ENCODE results near the gene TWIST2.

Gene TWIST2

DNA sequence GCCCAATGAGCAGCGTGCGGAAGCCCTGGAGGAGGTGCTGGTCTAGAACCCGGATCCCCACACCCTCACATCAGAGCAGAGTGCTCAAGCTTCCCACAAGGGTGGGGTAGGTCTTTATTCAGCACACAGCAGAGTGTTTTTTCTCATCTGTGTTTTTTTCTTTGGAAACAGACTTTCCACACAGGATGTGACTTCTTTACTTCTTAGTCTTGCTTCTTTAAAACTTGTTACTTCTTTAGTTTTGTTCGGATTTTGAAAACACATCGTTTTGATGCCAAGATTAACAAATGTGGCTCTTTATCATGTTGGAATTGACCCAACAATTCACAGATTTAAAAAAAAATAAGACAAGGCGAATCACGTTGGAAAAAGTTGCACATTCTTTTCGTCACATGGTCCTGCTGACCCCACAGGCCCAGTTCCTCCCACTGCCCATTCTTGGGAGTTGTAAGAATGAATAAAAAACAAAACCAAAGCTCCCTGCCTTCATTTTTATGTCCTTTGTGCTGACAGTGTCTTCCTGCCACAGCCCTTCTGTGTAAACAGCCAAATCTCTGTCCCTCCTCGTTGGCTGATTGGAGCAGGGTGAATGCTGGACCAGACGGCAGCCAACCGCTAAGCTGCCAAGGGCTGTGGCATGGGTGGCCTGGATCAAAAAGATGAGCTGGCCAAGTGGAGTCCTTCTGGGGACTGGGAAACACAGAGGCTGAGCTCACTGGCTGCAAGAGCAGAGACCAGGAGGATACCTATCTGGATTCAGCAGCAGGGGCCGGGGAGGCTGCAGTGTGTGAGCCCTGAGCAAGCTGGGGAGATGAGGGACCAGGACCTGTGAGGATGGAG lies 81.6 kb downstream of the TWIST2 start:
- TF ChIP-seq GABPA (IDR thresholded peaks at IDR 0.05; ENCODE audit: low read depth) (no peak), POLR2AphosphoS5 (IDR thresholded peaks at IDR 0.05; ENCODE audit: low read depth) (no peak), SPI1 (IDR thresholded peaks at IDR 0.05; ENCODE audit: borderline replicate concordance, low read depth) (no peak)
- TF ChIP-seq, protein P1, sequence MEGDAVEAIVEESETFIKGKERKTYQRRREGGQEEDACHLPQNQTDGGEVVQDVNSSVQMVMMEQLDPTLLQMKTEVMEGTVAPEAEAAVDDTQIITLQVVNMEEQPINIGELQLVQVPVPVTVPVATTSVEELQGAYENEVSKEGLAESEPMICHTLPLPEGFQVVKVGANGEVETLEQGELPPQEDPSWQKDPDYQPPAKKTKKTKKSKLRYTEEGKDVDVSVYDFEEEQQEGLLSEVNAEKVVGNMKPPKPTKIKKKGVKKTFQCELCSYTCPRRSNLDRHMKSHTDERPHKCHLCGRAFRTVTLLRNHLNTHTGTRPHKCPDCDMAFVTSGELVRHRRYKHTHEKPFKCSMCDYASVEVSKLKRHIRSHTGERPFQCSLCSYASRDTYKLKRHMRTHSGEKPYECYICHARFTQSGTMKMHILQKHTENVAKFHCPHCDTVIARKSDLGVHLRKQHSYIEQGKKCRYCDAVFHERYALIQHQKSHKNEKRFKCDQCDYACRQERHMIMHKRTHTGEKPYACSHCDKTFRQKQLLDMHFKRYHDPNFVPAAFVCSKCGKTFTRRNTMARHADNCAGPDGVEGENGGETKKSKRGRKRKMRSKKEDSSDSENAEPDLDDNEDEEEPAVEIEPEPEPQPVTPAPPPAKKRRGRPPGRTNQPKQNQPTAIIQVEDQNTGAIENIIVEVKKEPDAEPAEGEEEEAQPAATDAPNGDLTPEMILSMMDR (IDR thresholded peaks at IDR 0.05; ENCODE audit: insufficient read depth, low read length): no peak
- TF ChIP-seq, protein P2, sequence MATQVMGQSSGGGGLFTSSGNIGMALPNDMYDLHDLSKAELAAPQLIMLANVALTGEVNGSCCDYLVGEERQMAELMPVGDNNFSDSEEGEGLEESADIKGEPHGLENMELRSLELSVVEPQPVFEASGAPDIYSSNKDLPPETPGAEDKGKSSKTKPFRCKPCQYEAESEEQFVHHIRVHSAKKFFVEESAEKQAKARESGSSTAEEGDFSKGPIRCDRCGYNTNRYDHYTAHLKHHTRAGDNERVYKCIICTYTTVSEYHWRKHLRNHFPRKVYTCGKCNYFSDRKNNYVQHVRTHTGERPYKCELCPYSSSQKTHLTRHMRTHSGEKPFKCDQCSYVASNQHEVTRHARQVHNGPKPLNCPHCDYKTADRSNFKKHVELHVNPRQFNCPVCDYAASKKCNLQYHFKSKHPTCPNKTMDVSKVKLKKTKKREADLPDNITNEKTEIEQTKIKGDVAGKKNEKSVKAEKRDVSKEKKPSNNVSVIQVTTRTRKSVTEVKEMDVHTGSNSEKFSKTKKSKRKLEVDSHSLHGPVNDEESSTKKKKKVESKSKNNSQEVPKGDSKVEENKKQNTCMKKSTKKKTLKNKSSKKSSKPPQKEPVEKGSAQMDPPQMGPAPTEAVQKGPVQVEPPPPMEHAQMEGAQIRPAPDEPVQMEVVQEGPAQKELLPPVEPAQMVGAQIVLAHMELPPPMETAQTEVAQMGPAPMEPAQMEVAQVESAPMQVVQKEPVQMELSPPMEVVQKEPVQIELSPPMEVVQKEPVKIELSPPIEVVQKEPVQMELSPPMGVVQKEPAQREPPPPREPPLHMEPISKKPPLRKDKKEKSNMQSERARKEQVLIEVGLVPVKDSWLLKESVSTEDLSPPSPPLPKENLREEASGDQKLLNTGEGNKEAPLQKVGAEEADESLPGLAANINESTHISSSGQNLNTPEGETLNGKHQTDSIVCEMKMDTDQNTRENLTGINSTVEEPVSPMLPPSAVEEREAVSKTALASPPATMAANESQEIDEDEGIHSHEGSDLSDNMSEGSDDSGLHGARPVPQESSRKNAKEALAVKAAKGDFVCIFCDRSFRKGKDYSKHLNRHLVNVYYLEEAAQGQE (IDR thresholded peaks at IDR 0.05; ENCODE audit: insufficient replicate concordance, low read depth): no peak
- H3K27ac ChIP-seq (replicated peaks): no peak overlapping the region
- H3K4me3 ChIP-seq (replicated peaks; ENCODE audit: insufficient read depth, low read length): no peak overlapping the region
- no peak for DNase-seq (ENCODE audit: low read depth in 1 of 2, low spot score in 1 of 2)
- H3K27me3 ChIP-seq (ENCODE audit: insufficient read depth, poor library complexity, severe bottlenecking): no peaks in the 10 kb centered on the region

DNA sequence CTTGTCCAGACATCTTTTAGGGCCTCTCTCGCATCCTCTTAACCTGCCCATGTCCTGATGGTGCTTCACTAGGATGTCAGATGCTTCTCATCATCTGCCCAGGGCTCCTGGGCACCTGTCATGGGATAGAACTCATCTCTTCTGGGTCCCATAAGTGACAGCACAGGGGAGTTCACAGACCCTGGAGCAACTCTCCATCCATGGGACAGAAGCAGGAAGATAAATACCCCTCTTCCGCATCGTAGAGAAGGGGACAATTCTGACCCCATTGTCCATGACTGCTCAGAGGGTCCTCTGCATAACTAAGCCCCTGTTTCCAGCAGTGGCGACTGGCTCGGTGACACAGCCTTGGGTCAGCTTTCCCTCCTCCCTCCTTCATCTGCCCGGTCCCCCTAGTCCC lies 82.3 kb downstream of the TWIST2 start:
- Histone ChIP-seq H3K4me3 (replicated peaks; ENCODE audit: insufficient read depth, low read length) (no peak overlapping the region), H3K27me3 (ENCODE audit: insufficient read depth, poor library complexity, severe bottlenecking) (no peaks in the 10 kb centered on the region), H3K27ac (replicated peaks) (no peak overlapping the region)
- TF ChIP-seq SPI1 (IDR thresholded peaks at IDR 0.05; ENCODE audit: borderline replicate concordance, low read depth) (no peak), GABPA (IDR thresholded peaks at IDR 0.05; ENCODE audit: low read depth) (no peak), POLR2AphosphoS5 (IDR thresholded peaks at IDR 0.05; ENCODE audit: low read depth) (no peak)
- TF ChIP-seq, protein P2 (IDR thresholded peaks at IDR 0.05; ENCODE audit: insufficient replicate concordance, low read depth): no peak
- TF ChIP-seq, protein P1 (IDR thresholded peaks at IDR 0.05; ENCODE audit: insufficient read depth, low read length): no peak
- no peak for DNase-seq (ENCODE audit: low read depth in 1 of 2, low spot score in 1 of 2)

DNA sequence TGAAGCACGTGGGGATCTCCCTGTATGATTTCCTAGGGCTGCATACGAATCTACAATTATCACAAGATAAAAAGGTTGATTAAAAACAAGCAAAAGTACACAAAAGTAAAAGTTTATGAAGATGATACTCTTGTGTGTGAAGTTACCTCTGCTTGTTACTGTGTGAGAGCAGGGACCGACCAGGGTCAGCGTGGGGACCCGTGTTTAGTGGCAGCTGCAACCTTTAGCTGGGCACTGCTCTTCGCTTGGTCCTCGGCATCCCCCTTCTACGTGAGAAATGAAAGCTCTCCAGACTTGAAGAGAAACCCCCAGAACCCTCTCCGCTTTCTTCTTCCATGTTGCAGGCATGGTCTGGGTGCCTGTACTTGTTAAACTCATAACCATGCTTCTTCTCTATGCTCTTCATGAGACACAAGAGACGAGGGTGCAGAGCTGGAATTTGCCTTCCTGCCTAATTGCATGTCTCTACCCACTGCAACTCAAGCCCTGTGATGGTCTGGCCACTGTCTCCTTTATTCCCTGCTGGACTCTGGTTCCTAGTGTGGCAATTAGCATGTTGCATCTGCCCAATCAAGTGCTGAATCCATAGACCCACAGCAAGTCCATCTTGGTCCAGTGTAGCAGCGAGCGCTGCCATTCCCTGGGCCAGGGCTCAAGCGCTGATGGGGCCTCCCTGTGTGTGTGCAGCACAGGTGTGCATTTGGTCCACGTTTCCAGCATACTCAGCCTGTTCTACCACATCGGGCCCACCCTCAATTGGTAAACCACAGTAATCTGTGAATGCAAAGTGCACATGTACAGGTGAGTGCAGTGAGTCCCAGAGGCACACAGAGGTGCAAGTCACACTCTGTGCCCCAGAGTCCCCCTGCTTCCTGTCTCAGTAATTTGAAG lies 88.5 kb downstream of the TWIST2 start:
- H3K4me3 ChIP-seq (replicated peaks; ENCODE audit: insufficient read depth, low read length): no peak overlapping the region
- DNase-seq (ENCODE audit: low read depth in 1 of 2, low spot score in 1 of 2): no peak
- H3K27me3 ChIP-seq (ENCODE audit: insufficient read depth, poor library complexity, severe bottlenecking): no peaks in the 10 kb centered on the region
- no peak for TF ChIP-seq POLR2AphosphoS5 (IDR thresholded peaks at IDR 0.05; ENCODE audit: low read depth)
- TF ChIP-seq SPI1 (IDR thresholded peaks at IDR 0.05; ENCODE audit: borderline replicate concordance, low read depth): no peak
- TF ChIP-seq, protein P1 (IDR thresholded peaks at IDR 0.05; ENCODE audit: insufficient read depth, low read length): no peak
- TF ChIP-seq, protein P2 (IDR thresholded peaks at IDR 0.05; ENCODE audit: insufficient replicate concordance, low read depth): no peak
- no peak for TF ChIP-seq GABPA (IDR thresholded peaks at IDR 0.05; ENCODE audit: low read depth)
- no peak overlapping the region for H3K27ac ChIP-seq (replicated peaks)

Data from HL-60 (cell line).